WTC11 (cell line): ENCODE measurements around the gene FABP1. TPM values are rescaled to one million over a fixed set of nuclear protein-coding genes. Genes with fewer than 3 reads are reported as not detected.

Experiments
- ATAC-seq: fragments of 200-7000 bp; cut with Tn5 transposase; 2 replicates; pipeline ENCODE4 v1.10.0; 2021; ENCODE audit warnings: mild to moderate bottlenecking, moderate library complexity
- CTCF ChIA-PET: fragments of 300-600 bp; sonication (Branson Sonifier 250); formaldehyde crosslinking; loops from one replicate; lab custom pipeline; 2021; ENCODE audit warnings: antibody characterized with exemption; lab: Charles Lee
- POLR2A ChIA-PET: fragments of 350-600 bp; sonication (Branson Sonifier 250); formaldehyde crosslinking; loops from one replicate; lab custom pipeline; 2021; ENCODE audit warnings: antibody characterized with exemption; lab: Charles Lee
- DNase-seq: peaks from one replicate; pipeline ENCODE4 v3.0.0; 2021; ENCODE audit warnings: low spot score
- H3K27ac Mint-ChIP-seq: 2 replicates; pipeline ENCODE4 v1.8.0; 2021; ENCODE audit warnings: mixed read lengths
- H3K27me3 Mint-ChIP-seq: 2 replicates; pipeline ENCODE4 v1.8.0; 2021; ENCODE audit warnings: low read depth, mild to moderate bottlenecking, moderate library complexity, mixed read lengths
- H3K36me3 Mint-ChIP-seq: 2 replicates; pipeline ENCODE4 v1.8.0; 2021; ENCODE audit warnings: mixed read lengths
- H3K4me1 Mint-ChIP-seq: 2 replicates; pipeline ENCODE4 v1.8.0; 2022; ENCODE audit warnings: mixed read lengths
- H3K4me3 Mint-ChIP-seq: 2 replicates; pipeline ENCODE4 v1.8.0; 2021; ENCODE audit warnings: mild to moderate bottlenecking, moderate library complexity, mixed read lengths
- H3K9me3 Mint-ChIP-seq: 2 replicates; pipeline ENCODE4 v1.8.0; 2021; ENCODE audit warnings: mixed read lengths
- CREB1 ChIP-seq: sonication (generic); formaldehyde crosslinking; IDR thresholded peaks from 2 replicates; pipeline ENCODE4 v1.8.0; 2023; ENCODE audit warnings: mild to moderate bottlenecking, missing genetic modification reagents
- E2F1 ChIP-seq: sonication (generic); formaldehyde crosslinking; IDR thresholded peaks from 2 replicates; pipeline ENCODE4 v1.8.0; 2022; ENCODE audit warnings: mild to moderate bottlenecking, missing genetic modification reagents
- ERG ChIP-seq: fragments of 250-450 bp; sonication (Bioruptor Pico); IDR thresholded peaks from 2 replicates; pipeline ENCODE4 v1.8.0; 2021; ENCODE audit warnings: mild to moderate bottlenecking
- HMGA2 ChIP-seq: fragments of 250-450 bp; sonication (Bioruptor Pico); IDR thresholded peaks from 2 replicates; pipeline ENCODE4 v1.4.0; 2021; ENCODE audit warnings: mild to moderate bottlenecking, moderate library complexity
- KAT7 ChIP-seq: sonication (generic); formaldehyde crosslinking; IDR thresholded peaks from 2 replicates; pipeline ENCODE4 v1.8.1; 2023; ENCODE audit warnings: missing genetic modification reagents, mild to moderate bottlenecking, borderline replicate concordance
- NR1H2 ChIP-seq: sonication (generic); formaldehyde crosslinking; IDR thresholded peaks from 2 replicates; pipeline ENCODE4 v1.9.0; 2021; ENCODE audit warnings: mild to moderate bottlenecking, moderate library complexity, missing genetic modification reagents
- OVOL2 ChIP-seq: fragments of 250-450 bp; sonication (Bioruptor Pico); IDR thresholded peaks from 2 replicates; pipeline ENCODE4 v1.9.0; 2021; ENCODE audit warnings: mild to moderate bottlenecking, borderline replicate concordance
- PRDM15 ChIP-seq: sonication (generic); formaldehyde crosslinking; IDR thresholded peaks from 2 replicates; pipeline ENCODE4 v1.8.0; 2022; ENCODE audit warnings: missing genetic modification reagents
- SMAD3 ChIP-seq: sonication (generic); formaldehyde crosslinking; IDR thresholded peaks from 2 replicates; pipeline ENCODE4 v1.8.0; 2022; ENCODE audit warnings: missing genetic modification reagents, mild to moderate bottlenecking, borderline replicate concordance
- SOX15 ChIP-seq: fragments of 250-450 bp; sonication (Bioruptor Pico); IDR thresholded peaks from 2 replicates; pipeline ENCODE4 v1.9.0; 2021; ENCODE audit warnings: mild to moderate bottlenecking
- SP1 ChIP-seq: sonication (generic); formaldehyde crosslinking; conservative IDR thresholded peaks from 2 replicates; pipeline ENCODE4 v1.8.1; 2022; ENCODE audit warnings: missing genetic modification reagents
- STAT6 ChIP-seq: sonication (generic); formaldehyde crosslinking; conservative IDR thresholded peaks from 2 replicates; pipeline ENCODE4 v1.8.1; 2023; ENCODE audit warnings: mild to moderate bottlenecking, low read depth, missing genetic modification reagents, moderate library complexity
- ZNF423 ChIP-seq: fragments of 250-450 bp; sonication (Bioruptor Pico); IDR thresholded peaks from 2 replicates; pipeline ENCODE4 v2.1.2; 2022; ENCODE audit warnings: mild to moderate bottlenecking, moderate library complexity
- ZNF425 ChIP-seq: fragments of 250-450 bp; sonication (Bioruptor Pico); conservative IDR thresholded peaks from 2 replicates; pipeline ENCODE4 v1.9.0; 2021; ENCODE audit warnings: mild to moderate bottlenecking
- total RNA-seq: library from RNA; stranded (reverse); gene quantifications from 3 replicates; pipeline ENCODE4 v1.2.3, GENCODE V29; 2021
- TF ChIP-seq, protein P1 (sequence below): sonication (generic); formaldehyde crosslinking; IDR thresholded peaks from 2 replicates; pipeline ENCODE4 v1.8.0; 2022; ENCODE audit warnings: mild to moderate bottlenecking, missing genetic modification reagents
- TF ChIP-seq, protein P2 (sequence below): sonication (generic); formaldehyde crosslinking; IDR thresholded peaks from 2 replicates; pipeline ENCODE4 v1.8.1; 2023; ENCODE audit warnings: mild to moderate bottlenecking, missing genetic modification reagents, moderate library complexity

Gene FABP1
- total RNA-seq, 1 experiment from 2014 or later, result 0.46 TPM

DNA sequence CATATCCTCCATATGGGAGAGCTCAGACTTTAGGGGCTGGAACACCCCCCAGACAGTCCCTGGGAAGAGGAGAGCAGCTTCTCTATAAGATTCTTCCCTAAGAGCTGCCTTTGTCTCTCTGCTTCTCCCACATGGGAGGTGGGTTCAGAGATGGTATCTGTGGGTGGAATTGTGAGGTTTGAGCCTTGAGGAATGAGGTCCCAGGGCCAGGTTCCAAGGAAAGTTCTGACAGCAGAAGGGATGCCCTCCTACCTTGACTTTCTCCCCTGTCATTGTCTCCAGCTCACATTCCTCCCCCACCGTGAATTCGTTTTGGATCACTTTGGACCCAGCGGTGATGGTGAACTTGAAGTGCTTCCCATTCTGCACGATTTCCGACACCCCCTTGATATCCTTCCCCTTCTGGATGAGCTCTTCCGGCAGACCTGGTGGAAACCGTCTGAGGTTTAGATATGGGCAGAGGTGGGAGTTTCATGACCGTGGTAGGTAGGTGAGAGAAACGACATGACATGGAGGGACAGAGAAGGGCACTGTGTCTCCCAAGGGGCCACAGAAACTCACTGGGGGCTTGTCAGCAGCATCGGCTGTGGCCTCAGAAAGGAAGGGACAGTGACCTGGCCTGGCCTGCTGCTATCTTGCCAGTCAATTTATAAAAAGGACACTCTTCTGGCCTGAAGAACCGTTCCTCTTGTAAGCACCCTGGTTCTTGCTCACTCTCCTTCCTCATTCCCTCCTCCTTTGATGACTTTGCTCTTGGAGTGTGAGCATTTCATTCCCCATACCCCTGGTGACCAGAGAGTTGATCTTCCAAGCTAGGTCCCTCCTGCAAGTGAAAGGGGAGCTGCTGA, 1.7 kb downstream of the FABP1 start (continued):
- TF ChIP-seq, protein P1, sequence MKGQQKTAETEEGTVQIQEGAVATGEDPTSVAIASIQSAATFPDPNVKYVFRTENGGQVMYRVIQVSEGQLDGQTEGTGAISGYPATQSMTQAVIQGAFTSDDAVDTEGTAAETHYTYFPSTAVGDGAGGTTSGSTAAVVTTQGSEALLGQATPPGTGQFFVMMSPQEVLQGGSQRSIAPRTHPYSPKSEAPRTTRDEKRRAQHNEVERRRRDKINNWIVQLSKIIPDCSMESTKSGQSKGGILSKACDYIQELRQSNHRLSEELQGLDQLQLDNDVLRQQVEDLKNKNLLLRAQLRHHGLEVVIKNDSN (CRISPR knock-in tag), result no peak

DNA sequence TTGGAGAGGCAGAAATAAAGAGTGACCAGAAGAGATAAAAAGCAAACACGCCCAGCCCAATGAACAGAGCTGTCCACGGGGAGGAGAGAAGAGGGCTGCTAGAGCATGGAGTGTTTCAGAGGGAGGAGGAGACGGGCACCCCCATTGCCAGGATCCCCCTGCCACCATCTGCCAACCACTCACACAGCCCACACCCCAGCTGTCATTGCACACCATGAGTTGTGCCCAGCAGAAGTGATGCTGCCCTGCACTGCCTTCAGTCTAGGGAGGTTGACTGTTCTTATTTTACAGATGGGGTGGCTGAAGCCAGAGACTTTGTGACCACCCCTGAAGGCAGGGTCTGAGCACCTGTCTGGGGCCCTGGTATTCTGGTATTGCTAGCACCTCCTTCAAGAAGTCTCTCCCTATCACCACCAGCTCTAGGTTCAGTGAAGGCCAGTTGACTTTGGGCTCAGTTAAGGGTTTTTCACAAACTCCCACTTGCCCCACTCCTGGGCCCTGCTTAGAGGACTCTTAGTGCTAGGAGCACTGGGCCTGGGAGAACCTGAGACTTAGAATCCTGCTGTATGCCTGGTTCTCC, 2.4 kb downstream of the FABP1 start:
- ATAC-seq (no peak), DNase-seq (no peak)
- Mint-ChIP-seq H3K4me1 (peaks cover 2% of the 10 kb centered on the region; the same call in 1 of the 2 replicates), H3K27ac (no peak overlapping the region), H3K4me3 (no peak overlapping the region), H3K27me3 (no peaks in the 10 kb centered on the region; the same call in 1 of the 2 replicates), H3K36me3 (no peaks in the 10 kb centered on the region), H3K9me3 (no peaks in the 10 kb centered on the region)
- CTCF ChIA-PET, result interaction anchor here (1.9 kb wide), 1 partner anchor 65 kb away, joined by 9 read pairs; no protein-coding TSS in a partner anchor
- TF ChIP-seq SMAD3 (CRISPR knock-in tag) (no peak), ZNF425 (no peak), SOX15 (no peak), NR1H2 (CRISPR knock-in tag) (no peak), SP1 (no peak), CREB1 (no peak), ZNF423 (CRISPR knock-in tag) (no peak), PRDM15 (no peak), E2F1 (CRISPR knock-in tag) (no peak), KAT7 (CRISPR knock-in tag) (no peak), HMGA2 (no peak), STAT6 (CRISPR knock-in tag) (no peak), ERG (CRISPR knock-in tag) (no peak), OVOL2 (no peak)
- TF ChIP-seq, protein P2, sequence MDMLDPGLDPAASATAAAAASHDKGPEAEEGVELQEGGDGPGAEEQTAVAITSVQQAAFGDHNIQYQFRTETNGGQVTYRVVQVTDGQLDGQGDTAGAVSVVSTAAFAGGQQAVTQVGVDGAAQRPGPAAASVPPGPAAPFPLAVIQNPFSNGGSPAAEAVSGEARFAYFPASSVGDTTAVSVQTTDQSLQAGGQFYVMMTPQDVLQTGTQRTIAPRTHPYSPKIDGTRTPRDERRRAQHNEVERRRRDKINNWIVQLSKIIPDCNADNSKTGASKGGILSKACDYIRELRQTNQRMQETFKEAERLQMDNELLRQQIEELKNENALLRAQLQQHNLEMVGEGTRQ (CRISPR knock-in tag), result no peak
- POLR2A ChIA-PET, result no interaction called here
